Gastrocnemius medialis (tissue), 4 donors: Measurements from ENCODE around the gene SLC35F2. TPM values are rescaled to one million over a fixed set of nuclear protein-coding genes. Genes with fewer than 3 reads are reported as not detected.

Experiments used
- ATAC-seq, 2 donors: fragments of 150-250 bp; one replicate each; pipeline ENCODE4 v1.9.1; 2016
- DNase-seq, 2 donors: peaks; one replicate each; pipeline ENCODE4 v3.0.0-alpha.2; 2019
- H3K27ac ChIP-seq, 4 donors: fragments of 200-600 bp; sonication (generic); 1 replicate in 1 of 4; 2 replicates in 3 of 4; pipeline ENCODE4 v1.5.1; 2016 to 2018; ENCODE audit warnings: mild to moderate bottlenecking in 2 of 4, moderate library complexity in 1 of 4
- H3K27me3 ChIP-seq, 3 donors: fragments of 200-600 bp; sonication (generic) in 2 of 3; 1 replicate in 1 of 3; 2 replicates in 2 of 3; pipeline versions ENCODE4 v1.5.1 to v1.6.0; 2016 to 2019; ENCODE audit warnings: mild to moderate bottlenecking in 1 of 3, moderate library complexity in 1 of 3
- H3K36me3 ChIP-seq, 2 donors: fragments of 200-600 bp; sonication (generic) in 1 of 2; one replicate each; pipeline ENCODE4 v1.5.1; 2017 to 2018
- H3K4me1 ChIP-seq, 2 donors: fragments of 200-600 bp; sonication (generic) in 1 of 2; one replicate each; pipeline ENCODE4 v1.5.1; 2016 to 2017; ENCODE audit warnings: mild to moderate bottlenecking in 2 of 2
- H3K4me3 ChIP-seq, 4 donors: fragments of 200-600 bp; sonication (generic) in 3 of 4; 1 replicate in 1 of 4; 2 replicates in 3 of 4; pipeline ENCODE4 v1.5.1; 2016 to 2019; ENCODE audit warnings: mild to moderate bottlenecking in 2 of 4
- H3K9me3 ChIP-seq, 3 donors: fragments of 200-600 bp; sonication (generic) in 2 of 3; 1 replicate in 1 of 3; 2 replicates in 2 of 3; pipeline ENCODE4 v1.5.1; 2016 to 2019
- POLR2A ChIP-seq, 2 donors: fragments of 450-650 bp; IDR thresholded peaks; one replicate each; pipeline ENCODE4 v1.6.1; 2017; ENCODE audit warnings: antibody characterized with exemption in 2 of 2, mild to moderate bottlenecking in 2 of 2, moderate library complexity in 2 of 2
- in situ Hi-C, 4 donors: fragments of 200-750 bp; cut with MboI; loops; one replicate each; pipeline versions ENCODE4 v1.15.0 to v1.8.0; 2017; ENCODE audit warnings: low sequenced_read_pairs in 4 of 4
- intact Hi-C: fragments of 100-400 bp; cut with DNase I; formaldehyde crosslinking; loops from one replicate; pipeline ENCODE4 v1.15.1; 2023; ENCODE audit warnings: low total_unique reads
- total RNA-seq, 4 donors: library from RNA; depleted of rRNA; stranded (reverse); fragments of >200 nt; gene quantifications; one replicate each; pipeline versions ENCODE4 v1.1.0 to v1.2.3, GENCODE V29; 2016
- TF ChIP-seq, protein P1 (sequence below), 5 experiments: fragments of 450-650 bp in 3 of 5; fragments of 200-600 bp in 2 of 5; sonication (generic) in 2 of 5; IDR thresholded peaks in 4 of 5; conservative IDR thresholded peaks in 1 of 5; 1 replicate in 4 of 5; 2 replicates in 1 of 5; pipeline ENCODE4 v1.5.1; 2016 to 2019; ENCODE audit warnings: antibody characterized with exemption in 5 of 5, mild to moderate bottlenecking in 3 of 5, moderate library complexity in 3 of 5

SLC35F2 gene
- total RNA-seq, 4 donors from 2014 or later, result 1.3 to 5.4 (median 1.7) TPM

DNA sequence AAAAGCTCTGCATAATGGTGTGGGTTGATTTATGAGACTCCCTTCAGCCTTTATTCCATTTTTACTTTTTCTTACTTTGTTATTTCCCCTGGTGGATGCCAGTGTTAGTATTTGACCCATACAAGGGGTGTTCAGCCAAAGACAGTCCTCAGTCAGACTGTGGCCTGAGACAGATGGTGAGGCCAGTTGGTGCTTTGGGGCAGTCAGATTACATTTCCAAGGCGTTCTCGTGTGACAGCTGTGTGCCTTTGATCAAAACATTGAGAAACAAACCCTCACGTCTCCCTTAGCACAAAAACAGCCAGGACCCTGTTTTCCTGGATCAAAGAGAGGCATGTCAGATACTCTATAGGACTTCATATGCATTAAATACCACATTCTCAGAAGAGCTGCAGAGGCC is 115.4 kb downstream of the SLC35F2 start:
- intact Hi-C loops, result loop anchor here (2.0 to 5.0 kb wide), 2 partner anchors 22 to 36 kb away; no protein-coding TSS in a partner anchor
- no peaks in the 10 kb centered on the region for H3K36me3 ChIP-seq
- in situ Hi-C loops, result no loop called here
- no peak overlapping the region for H3K4me3 ChIP-seq
- H3K27ac ChIP-seq, result peak overlapping the region; percentile 83 to 88 (median 86)
- ATAC-seq (peak; percentile 90 to 91), DNase-seq (peak; percentile 75 to 77)
- TF ChIP-seq, protein P1, sequence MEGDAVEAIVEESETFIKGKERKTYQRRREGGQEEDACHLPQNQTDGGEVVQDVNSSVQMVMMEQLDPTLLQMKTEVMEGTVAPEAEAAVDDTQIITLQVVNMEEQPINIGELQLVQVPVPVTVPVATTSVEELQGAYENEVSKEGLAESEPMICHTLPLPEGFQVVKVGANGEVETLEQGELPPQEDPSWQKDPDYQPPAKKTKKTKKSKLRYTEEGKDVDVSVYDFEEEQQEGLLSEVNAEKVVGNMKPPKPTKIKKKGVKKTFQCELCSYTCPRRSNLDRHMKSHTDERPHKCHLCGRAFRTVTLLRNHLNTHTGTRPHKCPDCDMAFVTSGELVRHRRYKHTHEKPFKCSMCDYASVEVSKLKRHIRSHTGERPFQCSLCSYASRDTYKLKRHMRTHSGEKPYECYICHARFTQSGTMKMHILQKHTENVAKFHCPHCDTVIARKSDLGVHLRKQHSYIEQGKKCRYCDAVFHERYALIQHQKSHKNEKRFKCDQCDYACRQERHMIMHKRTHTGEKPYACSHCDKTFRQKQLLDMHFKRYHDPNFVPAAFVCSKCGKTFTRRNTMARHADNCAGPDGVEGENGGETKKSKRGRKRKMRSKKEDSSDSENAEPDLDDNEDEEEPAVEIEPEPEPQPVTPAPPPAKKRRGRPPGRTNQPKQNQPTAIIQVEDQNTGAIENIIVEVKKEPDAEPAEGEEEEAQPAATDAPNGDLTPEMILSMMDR (IDR thresholded peaks at IDR 0.05 in 4 of 5, conservative IDR thresholded peaks at IDR 0.05 in 1 of 5), result peak in 1 of 5 experiments; percentile 12
- TF ChIP-seq POLR2A (IDR thresholded peaks at IDR 0.05), result peak; percentile 12 to 21
- H3K27me3 ChIP-seq, result no peaks in the 10 kb centered on the region
- H3K4me1 ChIP-seq, result peaks cover 37 to 39% of the 10 kb centered on the region in 2 donors
- H3K9me3 ChIP-seq, result no peaks in the 10 kb centered on the region

DNA sequence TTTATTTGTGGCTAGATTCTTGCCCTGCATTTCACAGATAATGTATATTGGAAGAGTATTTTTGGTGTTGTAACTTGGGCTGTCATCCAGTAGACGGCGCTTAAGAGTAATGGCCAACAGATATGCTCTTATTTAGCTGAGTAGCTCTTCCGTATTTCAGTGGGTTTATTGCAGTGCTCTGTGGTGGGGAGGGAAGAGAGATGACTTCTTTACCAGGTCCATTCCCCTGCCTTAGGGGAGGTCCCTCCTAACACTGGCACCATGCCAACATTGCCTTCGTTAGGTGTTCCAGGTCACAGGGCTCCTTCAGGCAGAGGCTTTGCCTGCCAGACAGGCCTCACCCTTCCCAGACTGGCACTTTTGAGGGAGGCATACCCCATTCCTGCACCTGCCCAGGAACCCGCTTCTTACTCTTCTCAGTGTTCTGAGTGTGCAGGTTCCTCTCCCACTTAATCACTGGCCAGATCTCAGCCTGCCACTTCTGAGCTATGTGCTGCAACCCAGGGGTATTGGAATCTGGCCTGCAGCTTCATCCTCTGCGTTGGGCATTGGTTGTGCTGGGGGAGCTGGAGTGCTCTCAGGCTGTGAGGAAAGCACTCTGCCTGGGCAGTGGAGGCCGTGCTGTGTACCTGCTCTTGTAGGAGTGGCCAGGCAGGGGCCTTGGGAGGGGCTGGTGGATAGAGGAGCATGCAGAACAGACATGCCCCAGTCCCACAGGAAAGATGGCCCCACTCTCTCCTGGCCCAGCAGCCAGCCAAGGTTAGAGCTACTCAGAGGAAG is 117.4 kb downstream of the SLC35F2 start:
- DNase-seq (no peak), ATAC-seq (no peak)
- H3K27me3 ChIP-seq, result no peaks in the 10 kb centered on the region
- TF ChIP-seq, protein P1 (IDR thresholded peaks at IDR 0.05 in 4 of 5, conservative IDR thresholded peaks at IDR 0.05 in 1 of 5), result peak in 1 of 5 experiments; percentile 25
- no peak for TF ChIP-seq POLR2A (IDR thresholded peaks at IDR 0.05)
- in situ Hi-C loops (no loop called here), intact Hi-C loops (loop anchor here (5.0 kb wide), 1 partner anchor 34 kb away; no protein-coding TSS in a partner anchor)
- peaks cover 25 to 27% of the 10 kb centered on the region in 2 donors for H3K4me1 ChIP-seq
- H3K36me3 ChIP-seq, result no peaks in the 10 kb centered on the region
- peak overlapping the region in 3 of 4 donors; percentile 1 to 88 (median 85) for H3K27ac ChIP-seq
- no peaks in the 10 kb centered on the region for H3K9me3 ChIP-seq
- H3K4me3 ChIP-seq, result no peak overlapping the region

Other genes starting within 250 kb of the SLC35F2 start
- 1,000 to 10,000 TPM in 3 of 4 donors, 100 to 1,000 TPM in 1; 586 to 5,775 (median 2,747) TPM for gene SLN, start 146.7 kb downstream of the SLC35F2 start, total RNA-seq
- under 1 TPM in 1 of 4 donors, not detected in 3; 0.22 TPM for gene RAB39A, start 69.7 kb upstream of the SLC35F2 start, total RNA-seq
- 10 to 100 TPM; 40.6 to 83.5 (median 66.5) TPM for gene CUL5, start 150.1 kb upstream of the SLC35F2 start, total RNA-seq